Activated CD8-positive, alpha-beta memory T cell treated with anti-CD3 and anti-CD28 coated beads, Interleukin-2, amount 50 U/mL, for 24 hours (primary cell): ENCODE results near the gene SPTSSA.
"Not testable (repeated sequence)": the region's sequence is repeated elsewhere in the genome, so short reads cannot be mapped to it uniquely, and the experiment has no call there.

Experiments used
- DNase-seq: peaks from one replicate; pipeline ENCODE4 v3.0.0-alpha.2; 2020; ENCODE audit errors: extremely low read depth

The SPTSSA gene, protein sequence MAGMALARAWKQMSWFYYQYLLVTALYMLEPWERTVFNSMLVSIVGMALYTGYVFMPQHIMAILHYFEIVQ

GRCh38 chr14:34462132-34462893 is at the start of gene SPTSSA:
TSS of gene SPTSSA (minus strand) at chr14:34462240. CDS start at chr14:34462207, 33 bp downstream.
- peak; percentile 66 for DNase-seq

- DNase-seq, result no peak
Observed at GRCh38 chr14:34507884-34508283, 45.8 kb upstream of the SPTSSA start.

GRCh38 chr14:34507459-34507858 is 45.4 kb upstream of the SPTSSA start:
- no peak for DNase-seq

DNA sequence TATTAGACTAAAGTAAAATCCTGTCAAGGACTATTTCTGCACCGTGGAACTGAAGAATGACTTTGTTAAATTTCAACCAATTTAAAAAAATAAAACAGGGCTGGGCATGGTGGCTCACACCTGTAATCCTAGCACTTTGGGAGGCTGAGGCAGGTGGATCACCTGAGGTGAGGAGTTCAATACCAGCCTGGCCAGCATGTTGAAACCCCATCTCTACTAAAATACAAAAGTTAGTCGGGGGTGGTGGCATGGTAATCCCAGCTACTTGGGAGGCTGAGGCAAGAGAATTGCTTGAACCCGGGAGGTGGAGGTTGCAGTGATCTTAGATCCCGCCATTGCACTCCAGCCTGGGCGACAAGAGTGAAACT is 43.1 kb upstream of the SPTSSA start:
- not testable (repeated sequence) for DNase-seq

GRCh38 chr14:34504027-34504426 is 42.0 kb upstream of the SPTSSA start:
- DNase-seq, result not testable (repeated sequence)

DNA sequence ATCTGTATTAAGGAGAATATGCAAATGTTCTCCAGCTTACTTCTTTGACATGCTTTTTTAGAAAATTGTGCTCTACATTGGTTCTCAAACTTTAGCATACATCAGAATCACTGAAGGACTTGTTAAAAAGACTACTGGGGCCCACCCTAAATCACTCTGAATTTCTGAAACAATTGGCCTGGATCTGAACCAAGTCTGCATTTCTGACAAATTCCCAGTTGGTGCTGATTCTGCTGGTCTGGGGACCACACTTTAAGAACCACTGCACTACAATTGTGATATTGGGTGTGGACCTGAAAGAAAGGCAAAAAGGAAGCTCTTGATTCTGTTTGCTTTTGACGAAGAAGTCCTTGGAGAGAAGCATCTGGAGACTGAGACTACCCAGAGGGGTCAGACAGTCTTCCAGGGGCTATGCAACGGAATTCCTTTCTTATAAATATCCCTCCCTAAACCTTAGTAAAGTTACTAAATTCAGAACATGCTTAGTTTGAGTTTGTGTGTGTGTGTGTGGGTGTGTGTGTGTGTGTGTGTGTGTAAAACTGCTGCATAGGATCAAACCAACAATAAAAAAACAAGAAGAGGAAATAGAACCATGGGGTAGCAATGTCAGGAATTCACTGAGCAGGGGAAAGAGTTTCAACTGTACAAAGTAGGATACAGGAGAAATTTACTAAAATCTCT is 40.6 kb upstream of the SPTSSA start:
- DNase-seq, result no peak

DNA sequence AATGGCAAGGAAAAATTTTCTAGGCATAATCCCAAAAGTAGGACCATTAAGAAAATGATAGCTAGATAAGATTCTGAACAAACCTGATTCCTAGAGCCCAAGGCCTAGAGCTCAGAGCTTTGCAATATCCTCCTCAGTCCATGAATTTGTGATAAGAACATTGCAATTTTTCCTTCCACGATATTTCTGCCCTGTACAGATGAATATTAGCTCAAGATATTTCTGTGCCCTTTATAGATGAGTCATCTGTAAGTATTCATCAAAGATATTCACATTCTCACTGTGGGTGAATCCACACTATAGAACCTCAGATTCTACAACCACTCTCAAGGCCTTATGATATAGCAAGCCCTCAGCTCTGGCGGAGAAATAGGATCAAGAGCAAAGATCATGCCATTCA is 40.0 kb upstream of the SPTSSA start:
- DNase-seq, result no peak

GRCh38 chr14:34501004-34501580 is 39.1 kb upstream of the SPTSSA start:
- no peak for DNase-seq

DNA sequence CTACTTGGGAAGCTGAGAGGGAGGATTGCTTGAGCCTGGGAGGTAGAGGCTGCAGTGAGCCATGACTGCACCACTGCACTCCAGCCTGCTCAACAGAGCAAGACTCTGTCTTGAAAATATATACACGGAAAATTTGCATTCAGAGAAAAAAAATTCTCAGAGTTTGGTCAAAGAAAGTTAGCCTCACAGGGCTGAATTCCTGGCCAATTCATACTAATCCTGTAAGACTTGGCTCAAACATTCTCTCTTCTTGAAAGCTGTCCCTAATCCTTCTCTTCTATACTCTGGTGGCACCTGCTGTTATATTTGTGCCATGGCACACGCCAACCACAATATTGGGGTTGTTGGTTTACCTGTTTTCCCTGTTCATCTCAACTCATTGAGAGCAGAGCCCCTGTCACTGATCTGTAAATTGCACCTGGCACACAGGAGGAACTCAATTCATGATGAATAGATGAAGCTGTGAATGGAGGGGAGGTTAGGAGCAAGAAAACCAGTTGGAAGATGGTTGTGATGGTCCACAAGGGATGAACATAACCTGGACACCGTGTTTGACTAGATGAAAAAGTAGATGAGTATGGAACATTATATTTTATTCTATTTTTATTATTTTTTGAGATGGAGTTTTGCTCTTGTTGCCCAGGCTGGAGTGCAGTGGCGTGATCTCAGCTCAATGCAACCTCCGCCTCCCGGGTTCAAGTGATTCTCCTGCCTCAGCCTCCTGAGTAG is 36.8 kb upstream of the SPTSSA start:
- no peak for DNase-seq

GRCh38 chr14:34496679-34497513 is 34.9 kb upstream of the SPTSSA start:
- DNase-seq, result no peak

DNA sequence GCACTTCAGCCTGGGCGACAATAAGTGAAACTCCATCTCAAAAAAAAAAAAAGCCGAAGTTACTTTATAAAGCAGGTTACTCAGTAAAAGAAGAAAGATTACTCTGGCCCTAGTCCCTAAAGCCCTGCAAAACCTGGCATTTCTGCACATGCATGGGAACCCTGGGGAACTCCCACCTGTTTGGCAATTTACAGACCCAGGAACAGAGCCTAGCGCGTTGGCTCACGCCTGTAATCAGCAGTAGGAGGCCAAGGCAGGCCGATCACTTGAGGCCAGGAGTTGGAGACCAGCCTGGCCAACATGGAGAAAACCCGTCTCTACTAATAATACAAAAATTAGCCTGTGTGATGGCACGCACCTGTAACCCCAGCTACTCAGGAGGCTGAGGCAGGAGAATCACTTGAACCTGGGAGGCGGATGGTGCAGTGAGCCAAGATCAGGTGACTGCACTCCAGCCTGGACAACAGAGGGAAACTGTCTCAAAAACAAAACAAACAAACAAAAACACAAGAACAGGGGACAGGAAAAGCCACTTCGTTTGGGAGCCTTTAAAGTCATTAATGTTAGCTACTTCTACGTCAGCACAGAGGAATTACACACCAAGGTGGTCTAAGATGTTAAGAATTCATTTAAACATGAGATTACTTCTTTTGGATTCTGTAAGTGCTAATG is 34.1 kb upstream of the SPTSSA start:
- no peak for DNase-seq

DNA sequence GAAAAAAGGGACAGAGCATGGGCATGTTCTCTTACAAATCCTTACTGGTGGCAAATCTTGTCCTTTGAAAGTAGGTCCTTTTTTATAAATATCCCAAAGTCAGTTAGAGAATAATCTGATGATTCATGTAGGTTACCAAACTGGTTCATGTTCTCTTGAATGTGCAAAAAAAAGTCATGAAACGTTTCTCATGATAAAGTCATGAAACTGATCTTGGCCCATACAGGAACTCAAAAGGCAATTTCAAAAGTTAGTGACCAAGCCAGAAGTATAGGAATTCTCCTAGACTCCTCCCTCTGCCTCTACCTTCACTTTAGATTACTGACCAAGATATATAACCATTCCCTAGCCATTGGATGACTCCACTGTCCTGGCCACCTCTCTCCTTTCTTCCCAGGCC is 27.3 kb upstream of the SPTSSA start:
- DNase-seq, result no peak

DNA sequence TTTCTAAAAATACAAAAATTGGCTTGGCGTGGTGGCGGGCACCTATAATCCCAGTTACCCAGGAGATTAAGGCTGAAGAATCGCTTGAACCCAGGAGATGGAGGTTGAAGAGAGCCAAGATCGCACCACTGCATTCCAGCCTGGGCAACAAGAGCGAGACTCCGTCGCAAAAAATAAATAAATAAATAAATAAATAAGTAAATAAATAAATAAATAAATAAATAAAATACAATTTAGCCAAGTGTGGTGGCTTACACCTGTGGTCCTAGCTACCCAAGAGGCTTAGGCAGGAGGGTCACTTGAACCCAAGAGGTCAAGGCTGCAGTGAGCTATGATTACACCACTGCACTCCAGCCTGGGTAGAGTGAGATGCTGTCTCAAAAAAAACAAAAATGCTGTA is 26.5 kb upstream of the SPTSSA start:
- no peak for DNase-seq

DNA sequence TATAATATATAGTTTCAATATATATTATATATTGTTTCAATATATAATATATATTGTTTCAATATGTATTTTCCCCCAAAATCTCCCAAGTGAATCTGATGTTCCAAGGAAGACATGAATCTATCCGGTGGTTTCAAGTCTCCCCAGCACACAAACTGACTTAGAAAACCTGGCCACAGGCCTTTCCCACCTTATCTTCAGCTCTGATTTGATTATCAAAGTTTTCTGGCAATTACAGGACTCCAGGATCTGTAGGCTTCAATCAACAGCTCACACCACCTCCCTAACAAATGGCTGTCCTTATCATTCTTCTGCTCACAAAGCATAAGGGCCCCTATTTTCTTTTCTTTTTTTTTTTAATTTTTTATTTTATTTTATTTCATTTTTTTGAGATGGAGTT is 22.7 kb upstream of the SPTSSA start:
- no peak for DNase-seq

DNA sequence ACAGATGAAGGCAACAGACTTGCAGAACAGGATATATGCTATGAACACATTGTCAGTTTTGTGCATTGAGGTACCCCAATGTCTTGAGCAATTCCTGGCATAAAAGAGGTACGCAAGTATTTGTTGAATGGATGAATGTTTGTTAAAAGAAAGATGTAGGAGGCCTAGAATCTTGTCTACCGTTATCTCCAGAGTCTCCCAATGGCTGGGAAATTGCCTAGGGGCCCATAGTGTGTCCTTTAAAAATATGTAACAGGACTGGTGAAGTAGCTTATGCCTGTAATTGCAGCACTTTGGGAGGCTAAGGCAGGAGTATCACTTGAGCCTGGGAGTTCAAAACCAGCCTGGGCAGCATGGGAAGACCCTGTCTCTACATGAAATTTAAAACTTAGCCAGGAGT is 20.4 kb upstream of the SPTSSA start:
- DNase-seq, result no peak

- DNase-seq, result no peak
Observed at GRCh38 chr14:34479694-34480093, 17.7 kb upstream of the SPTSSA start.

GRCh38 chr14:34478261-34478660 is 16.2 kb upstream of the SPTSSA start:
- no peak for DNase-seq

GRCh38 chr14:34476036-34476435 is 14.0 kb upstream of the SPTSSA start:
- not testable (repeated sequence) for DNase-seq

DNA sequence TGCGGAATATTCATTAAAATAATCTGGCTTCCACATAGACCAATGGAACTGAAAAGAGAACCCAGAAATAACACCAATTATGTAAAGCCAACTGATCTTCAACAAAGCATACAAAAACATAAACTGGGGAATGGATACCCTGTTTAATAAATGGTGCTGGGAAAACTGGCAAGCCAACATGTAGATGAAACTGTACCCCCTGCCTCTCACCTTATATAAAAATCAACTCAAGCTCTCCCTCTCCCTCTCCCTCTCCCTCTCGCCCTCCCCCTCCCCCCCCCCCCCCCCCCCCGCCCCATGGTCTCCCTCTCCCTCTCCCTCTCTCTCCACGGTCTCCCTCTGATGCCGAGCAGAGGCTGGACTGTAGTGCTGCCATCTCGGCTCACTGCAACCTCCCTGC is 13.1 kb upstream of the SPTSSA start:
- DNase-seq, result no peak

DNA sequence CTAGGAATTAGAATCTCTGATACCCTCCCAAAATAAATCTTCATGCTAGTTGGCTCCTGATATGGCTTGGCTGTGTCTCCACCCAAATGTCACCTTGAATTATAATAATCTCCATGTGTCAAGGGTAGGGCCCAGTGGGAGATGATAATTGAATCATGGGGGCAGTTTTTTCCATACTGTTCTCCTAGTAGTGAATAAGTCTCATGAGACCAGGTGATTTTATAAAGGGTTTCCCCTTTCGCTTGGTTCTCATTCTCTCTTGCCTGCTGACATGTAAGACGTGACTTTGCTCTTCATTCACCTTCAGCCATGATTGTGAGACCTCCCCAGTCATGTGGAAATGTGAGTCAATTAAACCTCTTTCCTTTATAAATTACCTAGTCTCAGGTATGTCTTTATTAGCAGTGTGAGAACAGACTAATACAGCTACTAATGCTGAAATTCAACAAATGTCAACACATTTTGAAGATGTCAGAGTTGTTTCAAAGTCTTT is 12.2 kb upstream of the SPTSSA start:
- DNase-seq, result no peak
